Activated naive CD8-positive, alpha-beta T cell treated with anti-CD3 and anti-CD28 coated beads, Interleukin-2, amount 10 ng/mL, durations not matched to agents 7 days and 5 days (primary cell): ENCODE results near the gene FAM8A1. TPM values are rescaled to one million over a fixed set of nuclear protein-coding genes. Genes with fewer than 3 reads are reported as not detected.
"Not testable (repeated sequence)": the region's sequence is repeated elsewhere in the genome, so short reads cannot be mapped to it uniquely, and the experiment has no call there.

ENCODE experiments used
- ATAC-seq: fragments of 150-1000 bp; cut with Tn5 transposase; one replicate; pipeline ENCODE4 v1.10.0; 2021; ENCODE audit warnings: low read depth, moderate library complexity
- POLR2A ChIA-PET: fragments of 350-600 bp; sonication (Branson Sonifier 250); formaldehyde crosslinking; loops from one replicate; lab custom pipeline; 2021; ENCODE audit warnings: antibody characterized with exemption; lab: Charles Lee
- DNase-seq: peaks from one replicate; pipeline ENCODE4 v3.0.0; 2021
- H3K27ac Mint-ChIP-seq: one replicate; pipeline ENCODE4 v1.8.0; 2022; ENCODE audit warnings: mild to moderate bottlenecking, mixed read lengths
- H3K27me3 Mint-ChIP-seq: one replicate; pipeline ENCODE4 v1.8.0; 2022; ENCODE audit warnings: mild to moderate bottlenecking, moderate library complexity, mixed read lengths
- H3K36me3 Mint-ChIP-seq: one replicate; pipeline ENCODE4 v1.8.0; 2021; ENCODE audit warnings: mild to moderate bottlenecking, mixed read lengths
- H3K4me1 Mint-ChIP-seq: one replicate; pipeline ENCODE4 v1.8.0; 2021; ENCODE audit warnings: mixed read lengths
- H3K4me3 Mint-ChIP-seq: one replicate; pipeline ENCODE4 v1.8.0; 2022; ENCODE audit warnings: mild to moderate bottlenecking, moderate library complexity, mixed read lengths
- H3K9me3 Mint-ChIP-seq: one replicate; pipeline ENCODE4 v1.8.0; 2021; ENCODE audit warnings: mixed read lengths
- total RNA-seq, 2 experiments: library from RNA; stranded (reverse); gene quantifications; one replicate each; pipeline ENCODE4 v1.2.3, GENCODE V29; 2021

FAM8A1 gene
- total RNA-seq, 2 experiments from 2014 or later: 14.2 to 14.9 TPM

DNA sequence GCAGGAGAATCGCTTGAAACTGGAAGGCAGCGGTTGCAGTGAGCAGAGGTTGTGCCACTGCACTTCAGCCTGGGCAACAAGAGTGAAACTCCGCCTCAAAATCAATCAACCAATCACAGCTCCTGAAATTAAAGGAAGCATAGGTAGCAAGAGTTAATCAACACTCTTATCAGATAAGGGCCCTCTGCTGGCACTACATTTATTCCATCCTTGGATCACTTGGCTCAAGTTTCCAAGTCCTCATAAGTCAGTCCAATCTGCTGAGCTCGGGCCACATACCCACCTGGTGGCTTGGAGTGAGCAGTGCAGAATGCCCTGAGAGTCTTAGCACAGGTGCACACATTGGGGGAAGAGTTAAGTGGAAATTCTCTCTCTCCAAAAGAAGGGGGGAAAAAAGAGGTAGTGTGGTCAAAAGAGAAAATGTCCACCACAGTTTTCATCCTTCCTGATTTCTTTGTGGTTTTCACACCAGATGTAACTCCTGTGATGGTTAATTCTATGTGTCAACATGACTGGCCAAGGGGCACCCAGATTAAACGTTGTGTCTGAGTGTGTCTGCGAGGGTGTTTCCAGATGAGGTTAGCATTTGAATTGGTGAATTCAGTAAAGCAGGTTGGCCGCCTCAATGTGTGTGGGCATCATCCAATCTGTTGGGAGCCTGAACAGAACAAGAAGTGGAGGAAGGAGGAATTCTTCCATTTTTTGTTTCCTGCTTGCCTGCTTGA lies 14.2 kb upstream of the FAM8A1 start:
- ATAC-seq: peak; percentile 24
- Mint-ChIP-seq H3K36me3 (no peaks in the 10 kb centered on the region), H3K27ac (no peak overlapping the region), H3K4me3 (no peak overlapping the region), H3K9me3 (no peaks in the 10 kb centered on the region), H3K27me3 (peaks cover 9% of the 10 kb centered on the region), H3K4me1 (peaks cover 19% of the 10 kb centered on the region)
- no peak for DNase-seq
- POLR2A ChIA-PET: no interaction called here

DNA sequence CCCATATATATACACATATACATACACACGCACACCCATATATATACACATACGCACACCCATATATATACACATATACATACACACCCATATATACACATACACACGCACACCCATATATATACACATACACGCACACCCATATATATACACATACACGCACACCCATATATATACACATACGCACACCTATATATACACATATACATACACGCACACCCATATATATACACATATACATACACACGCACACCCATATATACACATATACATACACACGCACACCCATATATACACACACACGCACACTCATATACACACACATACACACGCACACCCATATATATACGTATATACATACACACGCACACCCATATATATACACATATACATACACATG lies 13.5 kb upstream of the FAM8A1 start:
- H3K4me3 Mint-ChIP-seq, ATAC-seq, POLR2A ChIA-PET, H3K27me3 Mint-ChIP-seq, H3K9me3 Mint-ChIP-seq, H3K36me3 Mint-ChIP-seq, H3K27ac Mint-ChIP-seq, DNase-seq: not testable (repeated sequence)
- H3K4me1 Mint-ChIP-seq: peaks cover 23% of the 10 kb centered on the region

DNA sequence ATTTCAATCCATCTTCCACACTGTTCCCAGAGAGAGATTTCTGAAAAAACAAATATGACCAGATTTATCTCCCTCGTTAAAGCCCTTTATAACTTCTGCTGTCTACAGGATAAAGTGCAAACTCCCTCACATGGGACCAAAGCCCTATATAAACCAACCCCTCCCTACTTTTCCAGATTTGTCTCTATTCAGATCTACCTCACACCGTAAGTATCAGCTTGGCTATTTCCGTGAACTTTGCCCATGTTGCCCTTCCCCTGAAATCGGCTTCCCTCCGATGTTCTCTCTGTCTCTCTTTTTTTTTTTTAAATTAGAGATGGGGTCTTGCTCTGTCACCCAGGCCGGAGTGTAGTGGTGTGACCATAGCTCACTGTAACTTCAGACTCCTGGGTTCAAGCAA lies 12.1 kb upstream of the FAM8A1 start:
- POLR2A ChIA-PET: no interaction called here
- ATAC-seq (no peak), DNase-seq (no peak)
- Mint-ChIP-seq H3K4me1 (peaks cover 23% of the 10 kb centered on the region), H3K4me3 (no peak overlapping the region), H3K9me3 (no peaks in the 10 kb centered on the region), H3K27me3 (no peaks in the 10 kb centered on the region), H3K27ac (no peak overlapping the region), H3K36me3 (no peaks in the 10 kb centered on the region)

DNA sequence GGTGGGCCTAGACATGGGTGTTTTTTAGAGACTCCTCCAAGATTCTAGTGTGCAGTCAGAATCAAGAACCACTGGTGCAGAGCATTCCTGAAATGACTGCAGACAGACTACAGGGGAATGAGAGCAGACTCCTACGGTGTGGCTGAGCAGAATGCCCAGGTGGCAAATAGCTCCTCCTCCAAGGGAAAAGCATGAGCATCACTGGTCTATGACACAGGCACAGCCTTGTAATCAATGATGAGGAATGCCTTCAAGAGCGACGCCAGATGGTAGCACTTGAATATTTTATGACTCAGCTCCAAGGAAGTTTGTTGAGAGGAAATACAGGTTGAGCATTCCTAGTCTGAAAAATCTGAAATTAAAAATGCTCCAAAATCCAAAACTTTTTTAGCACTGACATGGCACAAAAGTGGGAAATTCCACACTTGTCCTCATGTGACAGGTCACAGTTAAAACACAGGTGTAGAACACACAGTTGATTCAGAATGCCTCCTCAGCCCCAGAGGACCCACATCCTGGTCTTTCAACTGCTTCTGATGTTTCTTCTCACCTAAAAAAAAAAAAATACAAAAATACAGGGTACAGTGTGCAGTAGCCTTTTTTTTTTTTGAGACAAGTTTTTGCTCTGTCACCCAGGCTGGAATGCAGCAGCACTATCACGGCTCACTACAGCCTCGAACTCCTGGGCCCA lies 10.6 kb upstream of the FAM8A1 start:
- Mint-ChIP-seq H3K9me3 (no peaks in the 10 kb centered on the region), H3K27ac (peak overlapping the region; percentile 32), H3K36me3 (no peaks in the 10 kb centered on the region), H3K4me3 (no peak overlapping the region), H3K4me1 (peaks cover 19% of the 10 kb centered on the region), H3K27me3 (no peaks in the 10 kb centered on the region)
- peak; percentile 88 for ATAC-seq
- DNase-seq: no peak
- POLR2A ChIA-PET: interaction anchor here (0.5 to 1.8 kb wide), 3 partner anchors 11 to 167 kb away, joined by 3 to 10 read pairs (median 3); partner anchors contain the start of genes FAM8A1 and NUP153

DNA sequence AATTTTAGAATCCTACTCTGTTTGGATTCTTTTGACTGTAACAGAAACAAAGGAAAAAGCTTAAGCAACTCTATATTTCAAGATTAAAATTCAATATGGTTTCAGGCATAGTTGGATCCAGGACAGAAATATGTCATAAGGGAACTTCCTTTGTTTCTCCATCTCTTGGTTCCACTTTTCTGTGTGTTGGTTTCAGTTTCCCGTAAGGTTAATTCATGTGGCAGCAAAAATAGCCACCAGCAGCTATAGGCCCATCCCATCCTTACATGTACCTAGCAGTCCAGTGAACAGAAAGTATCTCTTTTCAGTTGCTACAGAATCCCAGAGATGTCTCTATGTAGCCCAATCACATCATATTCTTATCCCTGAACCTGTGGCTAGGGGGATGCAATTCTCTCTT lies 8.8 kb upstream of the FAM8A1 start:
- no peak for DNase-seq
- no peaks in the 10 kb centered on the region for H3K9me3 Mint-ChIP-seq
- no peak overlapping the region for H3K4me3 Mint-ChIP-seq
- H3K36me3 Mint-ChIP-seq: no peaks in the 10 kb centered on the region
- no peaks in the 10 kb centered on the region for H3K27me3 Mint-ChIP-seq
- peaks cover 19% of the 10 kb centered on the region for H3K4me1 Mint-ChIP-seq
- H3K27ac Mint-ChIP-seq: no peak overlapping the region
- POLR2A ChIA-PET: no interaction called here
- ATAC-seq: no peak

DNA sequence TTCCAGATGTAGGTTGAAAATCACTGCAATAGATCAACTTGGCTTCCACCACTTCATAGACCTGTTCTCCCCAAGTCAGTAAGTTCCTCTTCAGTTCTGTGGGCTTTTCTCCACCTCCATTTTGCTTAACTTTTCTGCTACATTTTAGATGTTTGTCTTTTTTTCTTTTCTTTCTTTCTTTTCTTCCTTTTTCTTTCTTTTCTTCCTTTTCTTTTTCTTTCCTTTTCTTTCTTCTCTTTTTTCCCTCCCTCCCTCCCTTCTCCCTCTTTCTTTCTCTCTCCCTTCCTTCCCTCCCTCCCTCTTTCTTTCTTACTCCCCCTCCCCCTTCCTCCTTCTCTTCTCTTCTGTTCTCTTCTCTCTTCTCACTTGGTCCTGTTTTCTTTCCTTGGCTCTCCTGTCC lies 6.9 kb upstream of the FAM8A1 start:
- no peaks in the 10 kb centered on the region for H3K9me3 Mint-ChIP-seq
- peaks cover 19% of the 10 kb centered on the region for H3K4me1 Mint-ChIP-seq
- H3K36me3 Mint-ChIP-seq: no peaks in the 10 kb centered on the region
- POLR2A ChIA-PET: no interaction called here
- ATAC-seq (no peak), DNase-seq (no peak)
- no peak overlapping the region for H3K27ac Mint-ChIP-seq
- no peaks in the 10 kb centered on the region for H3K27me3 Mint-ChIP-seq
- no peak overlapping the region for H3K4me3 Mint-ChIP-seq

DNA sequence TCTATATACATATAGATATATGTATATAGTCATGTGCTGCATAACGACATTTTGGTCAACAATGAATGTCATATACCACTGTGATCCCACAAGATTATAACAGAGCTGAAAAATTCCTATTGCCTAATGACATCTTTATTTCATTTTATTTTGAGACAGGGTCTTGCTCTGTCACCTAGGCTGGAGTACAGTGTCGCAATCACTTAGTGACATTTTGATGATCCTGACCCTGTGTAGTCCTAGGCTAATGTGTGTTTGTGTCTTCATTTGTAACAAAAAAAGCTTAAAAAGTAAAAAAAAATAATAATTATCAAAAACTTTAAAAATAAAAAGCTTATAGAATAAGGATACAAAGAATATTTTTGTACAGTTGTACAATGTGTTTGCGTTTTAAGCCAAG lies 4.0 kb upstream of the FAM8A1 start:
- H3K36me3 Mint-ChIP-seq: no peaks in the 10 kb centered on the region
- no peaks in the 10 kb centered on the region for H3K27me3 Mint-ChIP-seq
- no peak overlapping the region for H3K4me3 Mint-ChIP-seq
- DNase-seq: no peak
- no peak for ATAC-seq
- peaks cover 8% of the 10 kb centered on the region for H3K4me1 Mint-ChIP-seq
- H3K27ac Mint-ChIP-seq: no peak overlapping the region
- H3K9me3 Mint-ChIP-seq: no peaks in the 10 kb centered on the region
- POLR2A ChIA-PET: no interaction called here

DNA sequence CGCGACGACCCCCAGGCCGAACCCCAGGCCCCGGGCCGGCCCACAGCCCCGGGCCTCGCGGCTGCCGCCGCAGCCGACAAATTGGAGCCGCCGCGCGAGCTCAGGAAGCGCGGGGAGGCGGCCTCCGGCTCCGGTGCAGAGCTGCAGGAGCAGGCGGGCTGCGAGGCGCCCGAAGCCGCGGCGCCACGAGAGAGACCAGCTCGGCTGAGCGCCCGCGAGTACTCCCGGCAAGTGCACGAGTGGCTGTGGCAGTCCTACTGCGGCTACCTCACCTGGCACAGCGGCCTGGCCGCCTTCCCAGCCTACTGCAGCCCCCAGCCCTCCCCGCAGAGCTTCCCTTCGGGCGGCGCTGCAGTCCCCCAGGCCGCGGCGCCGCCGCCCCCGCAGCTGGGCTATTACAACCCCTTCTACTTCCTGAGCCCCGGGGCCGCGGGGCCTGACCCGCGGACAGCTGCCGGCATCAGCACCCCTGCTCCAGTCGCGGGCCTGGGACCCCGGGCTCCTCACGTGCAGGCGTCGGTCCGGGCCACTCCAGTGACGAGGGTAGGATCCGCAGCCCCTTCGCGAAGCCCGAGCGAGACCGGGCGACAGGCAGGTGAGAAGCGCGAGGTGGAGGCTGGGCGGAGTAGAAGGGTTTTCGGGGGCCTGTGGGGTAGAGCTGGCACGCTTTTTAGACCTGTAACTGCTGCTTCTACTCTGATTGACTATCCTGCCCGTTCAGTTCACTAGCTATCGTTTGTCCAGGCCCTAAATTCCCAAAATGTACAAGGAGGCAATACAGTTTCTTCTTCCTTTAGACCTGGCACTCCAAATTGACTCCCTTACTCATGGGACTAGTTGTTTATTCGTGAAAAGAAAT lies 654 bp downstream of the FAM8A1 start:
- Mint-ChIP-seq H3K27ac (peak overlapping the region; percentile 95), H3K27me3 (no peaks in the 10 kb centered on the region), H3K4me1 (peaks cover 24% of the 10 kb centered on the region), H3K9me3 (no peaks in the 10 kb centered on the region), H3K36me3 (peaks cover 20% of the 10 kb centered on the region), H3K4me3 (peak overlapping the region; percentile 96)
- POLR2A ChIA-PET: interaction anchor here (0.6 to 3.5 kb wide), 14 partner anchors 11 to 900 kb away, joined by 3 to 39 read pairs (median 4); partner anchors contain the start of genes DEK, NUP153 and TPMT
- peak; percentile 72 for DNase-seq
- ATAC-seq: peak; percentile 63

DNA sequence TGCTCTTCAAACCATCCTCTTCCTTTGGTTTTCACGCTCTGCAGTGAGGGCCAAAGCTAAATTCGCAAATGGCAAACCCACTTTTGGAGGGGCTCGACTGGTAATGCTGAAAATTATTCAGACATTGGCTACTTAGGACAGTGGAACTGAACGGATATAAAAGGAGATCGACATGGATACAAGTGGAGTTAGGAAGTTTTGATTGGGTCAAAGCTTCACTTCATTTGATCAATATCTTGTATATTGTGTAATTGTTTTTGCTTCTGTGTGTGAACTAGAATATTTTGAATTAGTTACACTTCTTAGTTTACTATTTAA lies 1.2 kb downstream of the FAM8A1 start:
- DNase-seq (no peak), ATAC-seq (no peak)
- POLR2A ChIA-PET: interaction anchor here (0.7 to 3.5 kb wide), 7 partner anchors 31 to 901 kb away, joined by 3 to 39 read pairs (median 7); partner anchors contain the start of genes DEK and NUP153
- H3K9me3 Mint-ChIP-seq: no peaks in the 10 kb centered on the region
- H3K27ac Mint-ChIP-seq: peak overlapping the region; percentile 95
- peaks cover 24% of the 10 kb centered on the region for H3K4me1 Mint-ChIP-seq
- peak overlapping the region; percentile 96 for H3K4me3 Mint-ChIP-seq
- H3K36me3 Mint-ChIP-seq: peaks cover 23% of the 10 kb centered on the region
- no peaks in the 10 kb centered on the region for H3K27me3 Mint-ChIP-seq

DNA sequence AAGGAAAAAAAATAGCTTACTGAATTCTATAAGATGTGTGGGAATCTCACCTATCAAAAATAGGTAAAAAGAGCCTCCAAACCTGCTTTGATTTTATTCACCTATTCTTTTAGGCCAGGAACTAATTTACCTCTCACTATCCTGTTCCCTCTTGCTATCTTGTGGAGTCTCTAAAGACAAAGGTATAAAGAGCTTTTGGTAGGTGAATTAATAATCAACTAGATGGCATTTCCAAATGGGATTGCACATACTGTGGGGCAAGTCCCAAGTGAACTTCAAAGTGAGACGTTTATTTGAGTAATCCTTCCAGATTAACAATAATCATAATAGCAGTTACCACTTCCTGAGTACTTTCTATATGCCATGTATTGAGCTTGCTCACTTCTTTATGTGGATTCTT lies 2.8 kb downstream of the FAM8A1 start:
- Mint-ChIP-seq H3K9me3 (no peaks in the 10 kb centered on the region), H3K4me3 (no peak overlapping the region), H3K36me3 (peaks cover 27% of the 10 kb centered on the region), H3K27ac (no peak overlapping the region), H3K4me1 (peaks cover 24% of the 10 kb centered on the region), H3K27me3 (no peaks in the 10 kb centered on the region)
- DNase-seq (no peak), ATAC-seq (no peak)
- POLR2A ChIA-PET: interaction anchor here (0.8 to 3.5 kb wide), 2 partner anchors 100 to 104 kb away, joined by 3 to 32 read pairs; partner anchors contain the start of gene NUP153

DNA sequence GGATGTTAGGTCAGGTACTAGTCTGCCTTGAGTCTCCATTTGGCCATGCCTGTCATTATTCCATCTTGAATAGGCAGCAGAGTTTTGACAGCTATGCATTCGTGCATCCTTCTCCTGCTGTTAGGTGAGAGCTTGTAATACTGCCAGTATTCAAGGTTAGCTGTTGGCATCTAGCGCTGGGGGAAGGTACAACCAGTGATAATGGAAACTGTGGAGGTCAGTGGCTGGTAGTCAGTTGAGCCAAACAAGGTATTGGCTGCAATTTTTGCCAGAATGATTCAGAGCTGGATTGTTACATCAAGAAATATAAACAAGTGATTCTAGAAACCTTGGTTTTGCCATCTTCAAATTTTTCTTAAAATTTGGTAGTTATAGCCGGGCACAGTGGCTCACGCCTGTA lies 6.5 kb downstream of the FAM8A1 start:
- DNase-seq (no peak), ATAC-seq (no peak)
- POLR2A ChIA-PET: interaction anchor here (0.9 kb wide), 1 partner anchor 644 kb away, joined by 8 read pairs; no protein-coding TSS in a partner anchor
- H3K4me1 Mint-ChIP-seq: peaks cover 16% of the 10 kb centered on the region
- no peaks in the 10 kb centered on the region for H3K27me3 Mint-ChIP-seq
- no peak overlapping the region for H3K27ac Mint-ChIP-seq
- no peak overlapping the region for H3K4me3 Mint-ChIP-seq
- no peaks in the 10 kb centered on the region for H3K9me3 Mint-ChIP-seq
- peaks cover 27% of the 10 kb centered on the region for H3K36me3 Mint-ChIP-seq

DNA sequence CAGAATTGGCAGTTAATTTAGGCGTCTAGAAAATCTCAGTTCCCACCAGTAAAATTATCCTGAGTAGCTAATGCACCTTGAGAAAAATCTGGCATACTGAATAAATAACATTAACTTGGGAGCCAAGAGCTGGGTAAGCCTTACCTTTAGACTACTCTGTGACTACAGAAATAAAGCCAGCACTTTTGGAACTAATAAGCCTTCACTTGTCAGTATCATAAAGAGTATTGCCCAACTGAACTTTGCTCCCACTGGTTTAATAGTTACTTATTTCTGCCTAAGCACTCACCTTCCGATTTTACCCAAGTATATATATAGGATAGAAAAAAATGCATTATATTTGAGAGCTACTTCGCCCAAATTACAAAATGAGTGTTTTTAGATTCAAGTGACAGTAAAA lies 10.7 kb downstream of the FAM8A1 start:
- Mint-ChIP-seq H3K27me3 (no peaks in the 10 kb centered on the region), H3K4me1 (peaks cover 1% of the 10 kb centered on the region), H3K27ac (no peak overlapping the region), H3K4me3 (no peak overlapping the region), H3K36me3 (peaks cover 14% of the 10 kb centered on the region), H3K9me3 (no peaks in the 10 kb centered on the region)
- POLR2A ChIA-PET: no interaction called here
- DNase-seq (no peak), ATAC-seq (no peak)

DNA sequence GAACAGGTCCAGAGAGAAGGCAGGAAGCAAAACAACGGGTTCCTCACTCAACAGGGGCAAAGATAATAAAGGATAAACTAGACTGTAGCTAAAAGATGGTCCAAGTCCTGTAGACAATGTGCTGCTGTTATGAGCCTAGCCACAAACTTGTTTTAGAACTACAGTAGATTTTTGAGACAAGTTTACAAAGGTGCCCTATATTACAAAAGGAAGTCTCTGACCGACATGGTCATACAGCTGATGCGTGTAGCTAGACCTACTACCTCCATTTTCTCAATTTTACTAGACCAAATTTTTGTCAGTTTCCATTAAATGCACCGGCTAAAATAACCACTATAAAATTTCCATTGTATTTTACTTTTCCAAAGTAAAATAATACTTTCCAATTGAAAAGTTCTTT lies 11.9 kb downstream of the FAM8A1 start:
- peaks cover 13% of the 10 kb centered on the region for H3K36me3 Mint-ChIP-seq

More for the DNA sequence above, 11.9 kb downstream of the FAM8A1 start:
- no peak for DNase-seq
- H3K9me3 Mint-ChIP-seq: no peaks in the 10 kb centered on the region
- H3K27ac Mint-ChIP-seq: no peak overlapping the region
- no peak overlapping the region for H3K4me3 Mint-ChIP-seq
- peaks cover 2% of the 10 kb centered on the region for H3K4me1 Mint-ChIP-seq
- no peak for ATAC-seq
- POLR2A ChIA-PET: interaction anchor here (1.1 to 2.0 kb wide), 2 partner anchors 12 to 95 kb away, joined by 3 to 6 read pairs; partner anchors contain the start of genes FAM8A1 and NUP153
- no peaks in the 10 kb centered on the region for H3K27me3 Mint-ChIP-seq
